ENCODE results near the gene PIP5KL1. TPM values are rescaled to one million over a fixed set of nuclear protein-coding genes. Genes with fewer than 3 reads are reported as not detected.
"Not testable (repeated sequence)": the region's sequence is repeated elsewhere in the genome, so short reads cannot be mapped to it uniquely, and the experiment has no call there.

The PIP5KL1 gene
- total and polyA plus RNA-seq, 2 donors (not counting 3 experiments of a cell fraction or from before 2014, with no cell fraction given): 1.5 to 2.9 TPM

GRCh38 chr9:127883959-127884358 is 46.6 kb downstream of the PIP5KL1 start:
- CTCF ChIA-PET: interaction anchor here (1.5 to 2.0 kb wide), 2 partner anchors 10 to 149 kb away, joined by 5 to 6 read pairs; partner anchors contain the start of gene TOR2A
- H3K9ac ChIP-seq (replicated peaks; ENCODE audit: extremely low read depth, insufficient read depth, low read length): no peak overlapping the region
- H3K4me2 ChIP-seq (ENCODE audit: insufficient read depth, low read length): no peak overlapping the region
- no peaks in the 10 kb centered on the region for H3K27me3 ChIP-seq (ENCODE audit: control insufficient read depth in 2 of 2, insufficient read depth in 2 of 2, low read length in 2 of 2)
- DNase-seq (ENCODE audit: low read depth, low spot score): no peak
- no peak overlapping the region for H3K4me3 ChIP-seq (replicated peaks in 1 of 3; ENCODE audit: insufficient read depth in 1 of 3, low read depth in 1 of 3, low read length in 3 of 3)
- no peak overlapping the region for H3K27ac ChIP-seq (ENCODE audit: insufficient read depth, low read depth, low read length)
- no peaks in the 10 kb centered on the region for H3K79me2 ChIP-seq (ENCODE audit: control insufficient read depth, insufficient read depth, low read length)
- POLR2A ChIA-PET: no interaction called here
- no peaks in the 10 kb centered on the region for H3K9me3 ChIP-seq (replicated peaks; ENCODE audit: control insufficient read depth, insufficient read depth, low read length)
- H4K20me1 ChIP-seq (replicated peaks; ENCODE audit: control insufficient read depth, extremely low read depth, insufficient read depth, low read length): no peaks in the 10 kb centered on the region
- intact Hi-C loops (cut with micrococcal nuclease) (loop anchor here (2.0 kb wide), 1 partner anchor 35 kb away; no protein-coding TSS in a partner anchor), dilution Hi-C loops (cut with MboI; ENCODE audit: extremely low pct_ligation_motif_present, low sequenced_read_pairs) (no loop called here)
- no TSS peak for BruUV-seq (replicated peaks)
- peaks cover 8 to 14% of the 10 kb centered on the region in 2 experiments for H3K36me3 ChIP-seq (ENCODE audit: control insufficient read depth in 2 of 2, extremely low read depth in 1 of 2, insufficient read depth in 2 of 2, low read length in 2 of 2)
- H2AFZ ChIP-seq (ENCODE audit: low read depth, low read length): no peak overlapping the region
- no peaks in the 10 kb centered on the region for H3K9me1 ChIP-seq (replicated peaks; ENCODE audit: control insufficient read depth, extremely low read depth, insufficient read depth, low read length)
- TF ChIP-seq, protein P1, sequence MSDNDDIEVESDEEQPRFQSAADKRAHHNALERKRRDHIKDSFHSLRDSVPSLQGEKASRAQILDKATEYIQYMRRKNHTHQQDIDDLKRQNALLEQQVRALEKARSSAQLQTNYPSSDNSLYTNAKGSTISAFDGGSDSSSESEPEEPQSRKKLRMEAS (IDR thresholded peaks at IDR 0.05; ENCODE audit: insufficient read depth, insufficient read length): no peak
- H3K4me1 ChIP-seq (ENCODE audit: control insufficient read depth, extremely low read depth, insufficient read depth, low read length): peaks cover 8% of the 10 kb centered on the region
- FAIRE-seq: no peak

DNA sequence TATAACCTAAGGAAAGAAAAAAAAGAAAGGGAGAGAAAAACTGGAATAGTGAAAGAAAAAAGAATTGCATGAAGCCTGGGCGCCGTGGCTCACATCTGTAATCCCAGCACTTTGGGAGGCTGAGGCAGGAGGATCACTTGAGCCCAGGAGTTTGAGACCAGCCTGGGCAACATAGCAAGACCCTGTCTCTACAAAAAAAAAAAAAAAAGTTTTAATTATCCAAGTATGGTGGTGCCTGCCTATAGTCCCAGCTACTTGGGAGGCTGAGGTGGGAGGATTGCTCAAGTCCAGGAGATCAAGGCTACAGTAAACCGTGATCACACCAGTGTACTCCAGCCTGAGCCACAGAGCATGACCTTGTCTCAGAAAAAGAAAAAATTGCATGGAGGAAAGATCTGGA is 48.9 kb downstream of the PIP5KL1 start:
- peaks cover 15% of the 10 kb centered on the region for H3K4me1 ChIP-seq (ENCODE audit: control insufficient read depth, extremely low read depth, insufficient read depth, low read length)
- H3K27me3 ChIP-seq (ENCODE audit: control insufficient read depth in 2 of 2, insufficient read depth in 2 of 2, low read length in 2 of 2); FAIRE-seq; BruUV-seq (replicated peaks); DNase-seq (ENCODE audit: low read depth, low spot score); POLR2A ChIA-PET; H3K27ac ChIP-seq (ENCODE audit: insufficient read depth, low read depth, low read length); H3K4me2 ChIP-seq (ENCODE audit: insufficient read depth, low read length); H3K79me2 ChIP-seq (ENCODE audit: control insufficient read depth, insufficient read depth, low read length); H3K9ac ChIP-seq (replicated peaks; ENCODE audit: extremely low read depth, insufficient read depth, low read length); H4K20me1 ChIP-seq (replicated peaks; ENCODE audit: control insufficient read depth, extremely low read depth, insufficient read depth, low read length); H3K9me3 ChIP-seq (replicated peaks; ENCODE audit: control insufficient read depth, insufficient read depth, low read length); H3K4me3 ChIP-seq (replicated peaks in 1 of 3; ENCODE audit: insufficient read depth in 1 of 3, low read depth in 1 of 3, low read length in 3 of 3); H3K9me1 ChIP-seq (replicated peaks; ENCODE audit: control insufficient read depth, extremely low read depth, insufficient read depth, low read length); H2AFZ ChIP-seq (ENCODE audit: low read depth, low read length); dilution Hi-C loops (cut with MboI; ENCODE audit: extremely low pct_ligation_motif_present, low sequenced_read_pairs); H3K36me3 ChIP-seq (ENCODE audit: control insufficient read depth in 2 of 2, extremely low read depth in 1 of 2, insufficient read depth in 2 of 2, low read length in 2 of 2): not testable (repeated sequence)
- intact Hi-C loops (cut with micrococcal nuclease): loop anchor here (1.0 to 2.0 kb wide), 2 partner anchors 18 to 37 kb away; partner anchors contain the start of gene ST6GALNAC6
- CTCF ChIA-PET: interaction anchor here (1.8 to 2.3 kb wide), 4 partner anchors 8 to 147 kb away, joined by 6 to 17 read pairs (median 9); partner anchors contain the start of gene TOR2A

All from endothelial cell of umbilical vein (primary cell).